PFSK-1 (cell line): Measurements from ENCODE around the gene NBEA.

Experiments used
- POLR2AphosphoS5 ChIP-seq: IDR thresholded peaks from 2 replicates; pipeline ENCODE4 v1.6.1; 2012; ENCODE audit warnings: low read depth, mild to moderate bottlenecking, control low read depth, low read length, moderate library complexity
- TAF1 ChIP-seq: IDR thresholded peaks from 2 replicates; pipeline ENCODE4 v1.6.1; 2012; ENCODE audit warnings: low read length, control low read depth, borderline replicate concordance; ENCODE audit not compliant: insufficient read depth
- TF ChIP-seq, protein P1 (sequence below), 2 experiments: IDR thresholded peaks; 2 replicates each; pipeline versions ENCODE4 v1.6.1 to v1.8.0; 2011 to 2012; ENCODE audit warnings: low read depth in 2 of 2, low read length in 2 of 2, control low read depth in 1 of 2, inconsistent platforms in 1 of 2, mild to moderate bottlenecking in 1 of 2, moderate library complexity in 1 of 2; ENCODE audit not compliant: insufficient read depth in 1 of 2

DNA sequence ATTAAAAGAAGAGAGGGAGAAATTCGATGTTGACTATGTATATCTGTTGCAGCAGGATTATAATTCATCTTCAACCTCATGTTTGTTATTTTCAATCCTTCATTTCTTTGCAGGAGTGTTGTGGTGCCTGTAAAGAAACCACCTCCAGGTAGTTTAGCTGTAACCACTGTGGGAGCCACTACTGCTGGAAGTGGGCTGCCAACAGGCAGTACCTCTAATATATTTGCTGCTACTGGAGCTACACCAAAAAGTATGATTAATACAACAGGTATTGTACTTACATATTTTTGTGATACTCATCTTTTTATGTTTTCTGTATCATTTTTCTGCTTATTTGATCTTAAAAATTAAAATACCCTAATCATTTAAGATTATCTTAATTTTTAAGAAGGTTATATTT is 266.5 kb downstream of the NBEA start:
- TF ChIP-seq, protein P1, sequence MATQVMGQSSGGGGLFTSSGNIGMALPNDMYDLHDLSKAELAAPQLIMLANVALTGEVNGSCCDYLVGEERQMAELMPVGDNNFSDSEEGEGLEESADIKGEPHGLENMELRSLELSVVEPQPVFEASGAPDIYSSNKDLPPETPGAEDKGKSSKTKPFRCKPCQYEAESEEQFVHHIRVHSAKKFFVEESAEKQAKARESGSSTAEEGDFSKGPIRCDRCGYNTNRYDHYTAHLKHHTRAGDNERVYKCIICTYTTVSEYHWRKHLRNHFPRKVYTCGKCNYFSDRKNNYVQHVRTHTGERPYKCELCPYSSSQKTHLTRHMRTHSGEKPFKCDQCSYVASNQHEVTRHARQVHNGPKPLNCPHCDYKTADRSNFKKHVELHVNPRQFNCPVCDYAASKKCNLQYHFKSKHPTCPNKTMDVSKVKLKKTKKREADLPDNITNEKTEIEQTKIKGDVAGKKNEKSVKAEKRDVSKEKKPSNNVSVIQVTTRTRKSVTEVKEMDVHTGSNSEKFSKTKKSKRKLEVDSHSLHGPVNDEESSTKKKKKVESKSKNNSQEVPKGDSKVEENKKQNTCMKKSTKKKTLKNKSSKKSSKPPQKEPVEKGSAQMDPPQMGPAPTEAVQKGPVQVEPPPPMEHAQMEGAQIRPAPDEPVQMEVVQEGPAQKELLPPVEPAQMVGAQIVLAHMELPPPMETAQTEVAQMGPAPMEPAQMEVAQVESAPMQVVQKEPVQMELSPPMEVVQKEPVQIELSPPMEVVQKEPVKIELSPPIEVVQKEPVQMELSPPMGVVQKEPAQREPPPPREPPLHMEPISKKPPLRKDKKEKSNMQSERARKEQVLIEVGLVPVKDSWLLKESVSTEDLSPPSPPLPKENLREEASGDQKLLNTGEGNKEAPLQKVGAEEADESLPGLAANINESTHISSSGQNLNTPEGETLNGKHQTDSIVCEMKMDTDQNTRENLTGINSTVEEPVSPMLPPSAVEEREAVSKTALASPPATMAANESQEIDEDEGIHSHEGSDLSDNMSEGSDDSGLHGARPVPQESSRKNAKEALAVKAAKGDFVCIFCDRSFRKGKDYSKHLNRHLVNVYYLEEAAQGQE (IDR thresholded peaks at IDR 0.05; ENCODE audit: insufficient read depth in 1 of 2, low read depth in 2 of 2, low read length in 2 of 2) = no peak
- TF ChIP-seq POLR2AphosphoS5 = no peak
- no peak for TF ChIP-seq TAF1
